HEK293 (cell line): ENCODE results near the gene NELFE.

Experiments used
- EGR2 ChIP-seq: fragments of 450-650 bp; formaldehyde crosslinking; IDR thresholded peaks from 2 replicates; pipeline ENCODE4 v1.5.1; 2016; ENCODE audit warnings: low read depth, missing biosample characterization, missing genetic modification characterization
- IKZF3 ChIP-seq: fragments of 450-650 bp; IDR thresholded peaks from 2 replicates; pipeline ENCODE4 v1.5.0; 2018; ENCODE audit warnings: missing biosample characterization, mild to moderate bottlenecking, missing genetic modification characterization, moderate library complexity
- MYNN ChIP-seq: fragments of 450-650 bp; formaldehyde crosslinking; IDR thresholded peaks from 2 replicates; pipeline ENCODE4 v1.5.1; 2016; ENCODE audit warnings: missing biosample characterization, missing genetic modification characterization, borderline replicate concordance
- SP7 ChIP-seq: fragments of 450-650 bp; formaldehyde crosslinking; IDR thresholded peaks from 2 replicates; pipeline ENCODE4 v1.5.1; 2016; ENCODE audit warnings: missing biosample characterization, missing genetic modification characterization
- YY2 ChIP-seq: fragments of 450-650 bp; formaldehyde crosslinking; IDR thresholded peaks from 2 replicates; pipeline ENCODE4 v1.5.1; 2016; ENCODE audit warnings: missing biosample characterization, missing genetic modification characterization
- ZNF112 ChIP-seq: fragments of 450-650 bp; formaldehyde crosslinking; IDR thresholded peaks from 2 replicates; pipeline ENCODE4 v1.5.0; 2017; ENCODE audit warnings: missing biosample characterization, missing genetic modification characterization
- ZNF157 ChIP-seq: fragments of 450-650 bp; formaldehyde crosslinking; IDR thresholded peaks from 2 replicates; pipeline ENCODE4 v1.5.1; 2016; ENCODE audit warnings: missing biosample characterization, missing genetic modification characterization
- ZNF175 ChIP-seq: fragments of 450-650 bp; formaldehyde crosslinking; IDR thresholded peaks from 2 replicates; pipeline ENCODE4 v1.5.1; 2016; ENCODE audit warnings: missing biosample characterization, missing genetic modification characterization
- ZNF184 ChIP-seq: fragments of 450-650 bp; IDR thresholded peaks from 2 replicates; pipeline ENCODE4 v1.5.1; 2018; ENCODE audit warnings: missing biosample characterization, mild to moderate bottlenecking, missing genetic modification characterization
- ZNF19 ChIP-seq: fragments of 450-650 bp; formaldehyde crosslinking; IDR thresholded peaks from 2 replicates; pipeline ENCODE4; 2016; ENCODE audit warnings: missing biosample characterization, missing genetic modification characterization, low read depth
- ZNF214 ChIP-seq: fragments of 450-650 bp; formaldehyde crosslinking; IDR thresholded peaks from 2 replicates; pipeline ENCODE4 v1.5.1; 2017; ENCODE audit warnings: missing biosample characterization, mild to moderate bottlenecking, missing genetic modification characterization, borderline replicate concordance
- ZNF24 ChIP-seq: fragments of 450-650 bp; formaldehyde crosslinking; IDR thresholded peaks from 2 replicates; pipeline ENCODE4 v1.5.1; 2016; ENCODE audit warnings: missing biosample characterization, missing genetic modification characterization
- ZNF248 ChIP-seq: fragments of 450-650 bp; formaldehyde crosslinking; IDR thresholded peaks from 2 replicates; pipeline ENCODE4 v1.5.1; 2017; ENCODE audit warnings: missing biosample characterization, missing genetic modification characterization
- ZNF302 ChIP-seq: fragments of 450-650 bp; formaldehyde crosslinking; IDR thresholded peaks from 2 replicates; pipeline ENCODE4 v1.5.1; 2016; ENCODE audit warnings: missing biosample characterization, missing genetic modification characterization, low read depth
- ZNF423 ChIP-seq: fragments of 450-650 bp; formaldehyde crosslinking; IDR thresholded peaks from 2 replicates; pipeline ENCODE4 v1.5.1; 2016; ENCODE audit warnings: missing biosample characterization, missing genetic modification characterization
- ZNF426 ChIP-seq: fragments of 450-650 bp; formaldehyde crosslinking; IDR thresholded peaks from 2 replicates; pipeline ENCODE4 v1.5.1; 2017; ENCODE audit warnings: missing biosample characterization, missing genetic modification characterization, mild to moderate bottlenecking, inconsistent platforms, moderate library complexity
- ZNF561 ChIP-seq: fragments of 450-650 bp; IDR thresholded peaks from 2 replicates; pipeline ENCODE4 v1.5.1; 2018; ENCODE audit warnings: missing biosample characterization, missing genetic modification characterization, borderline replicate concordance
- ZNF629 ChIP-seq: fragments of 450-650 bp; formaldehyde crosslinking; IDR thresholded peaks from 2 replicates; pipeline ENCODE4 v1.5.1; 2017; ENCODE audit warnings: missing biosample characterization, missing genetic modification characterization
- ZNF660 ChIP-seq: fragments of 450-650 bp; IDR thresholded peaks from 2 replicates; pipeline ENCODE4 v1.5.1; 2018; ENCODE audit warnings: missing biosample characterization, mild to moderate bottlenecking, missing genetic modification characterization
- ZNF837 ChIP-seq: fragments of 450-650 bp; formaldehyde crosslinking; IDR thresholded peaks from 2 replicates; pipeline ENCODE4 v1.5.1; 2016; ENCODE audit warnings: missing biosample characterization, missing genetic modification characterization
- ZSCAN23 ChIP-seq: fragments of 450-650 bp; formaldehyde crosslinking; IDR thresholded peaks from 2 replicates; pipeline ENCODE4 v1.5.1; 2016; ENCODE audit warnings: missing biosample characterization, missing genetic modification characterization
- TF ChIP-seq, protein P1 (sequence below): fragments of 450-650 bp; formaldehyde crosslinking; IDR thresholded peaks from 2 replicates; pipeline ENCODE4 v1.5.1; 2016; ENCODE audit warnings: missing biosample characterization, missing genetic modification characterization
- TF ChIP-seq, protein P2 (sequence below): fragments of 450-650 bp; formaldehyde crosslinking; IDR thresholded peaks from 2 replicates; pipeline ENCODE4 v1.5.1; 2016; ENCODE audit warnings: missing biosample characterization, missing genetic modification characterization
- TF ChIP-seq, protein P3 (sequence below): fragments of 450-650 bp; formaldehyde crosslinking; IDR thresholded peaks from 2 replicates; pipeline ENCODE4 v1.5.1; 2017; ENCODE audit warnings: missing biosample characterization, missing genetic modification characterization
- TF ChIP-seq, protein P4 (sequence below): fragments of 450-650 bp; formaldehyde crosslinking; IDR thresholded peaks from 2 replicates; pipeline ENCODE4 v1.5.1; 2016; ENCODE audit warnings: missing biosample characterization, missing genetic modification characterization, borderline replicate concordance
- TF ChIP-seq, protein P5 (sequence below): fragments of 450-650 bp; formaldehyde crosslinking; IDR thresholded peaks from 2 replicates; pipeline ENCODE4 v1.5.1; 2016; ENCODE audit warnings: missing biosample characterization, missing genetic modification characterization
- TF ChIP-seq, protein P6 (sequence below): fragments of 450-650 bp; formaldehyde crosslinking; IDR thresholded peaks from 2 replicates; pipeline ENCODE4 v1.5.1; 2017; ENCODE audit warnings: missing biosample characterization, missing genetic modification characterization
- TF ChIP-seq, protein P7 (sequence below): sonication (generic); formaldehyde crosslinking; IDR thresholded peaks from 2 replicates; pipeline ENCODE4 v1.8.1; 2022; ENCODE audit warnings: mild to moderate bottlenecking, moderate library complexity, missing genetic modification reagents

The NELFE gene

DNA sequence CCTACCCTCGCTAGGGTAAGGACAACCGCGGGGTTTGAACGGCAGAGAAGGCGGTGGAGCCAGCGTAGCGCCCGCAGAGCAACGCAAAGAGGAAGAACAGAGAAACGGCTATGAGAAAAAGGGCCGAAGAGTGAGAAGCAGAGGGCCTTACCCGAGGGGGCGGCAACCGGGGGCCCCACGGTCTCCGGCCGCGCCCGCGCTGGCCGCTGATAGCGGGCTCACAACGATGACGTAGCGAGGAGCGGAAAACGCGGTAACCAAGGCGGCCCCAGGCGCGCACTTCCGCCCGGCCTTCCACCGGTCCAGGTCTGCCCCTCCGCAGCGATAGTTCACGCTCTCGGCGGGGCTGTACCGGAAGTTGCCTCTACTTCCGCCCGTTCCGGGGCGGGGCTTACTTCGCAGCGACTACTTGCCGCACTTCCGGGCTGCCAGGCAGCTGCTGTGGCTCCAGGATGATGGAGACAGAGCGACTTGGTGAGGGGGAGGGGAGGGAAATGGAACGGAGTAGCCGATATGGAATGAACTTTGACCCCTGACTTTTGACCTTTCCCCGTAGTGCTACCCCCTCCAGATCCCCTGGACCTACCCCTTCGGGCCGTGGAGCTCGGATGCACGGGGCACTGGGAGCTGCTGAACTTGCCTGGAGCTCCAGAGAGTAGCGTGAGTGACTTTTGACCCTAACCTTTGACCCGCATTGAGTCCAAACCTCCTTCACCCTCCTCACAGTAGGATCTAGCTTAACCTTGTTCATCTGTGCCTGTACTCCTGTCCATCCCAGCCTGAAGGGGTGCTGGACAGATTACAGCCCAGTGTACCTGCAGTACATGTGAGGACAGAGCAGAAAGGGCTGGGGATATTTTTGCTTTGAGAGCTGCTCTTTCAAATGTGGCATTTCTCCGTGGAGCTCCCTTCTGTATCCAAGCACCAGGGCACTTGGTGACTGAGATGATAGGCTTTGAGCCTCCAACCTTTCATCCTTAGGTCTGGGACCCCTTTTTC lies at the start of gene NELFE, which contains the start of gene SKIC2 (continued):
- TF ChIP-seq, protein P1, sequence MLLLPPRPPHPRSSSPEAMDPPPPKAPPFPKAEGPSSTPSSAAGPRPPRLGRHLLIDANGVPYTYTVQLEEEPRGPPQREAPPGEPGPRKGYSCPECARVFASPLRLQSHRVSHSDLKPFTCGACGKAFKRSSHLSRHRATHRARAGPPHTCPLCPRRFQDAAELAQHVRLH (tag by site-specific recombination), result peak; percentile 100
- TF ChIP-seq ZNF629 (tag by site-specific recombination) (peak; percentile 99), ZNF423 (no peak), ZNF660 (tag by site-specific recombination) (peak; percentile 76), ZNF837 (tag by site-specific recombination) (no peak), SP7 (tag by site-specific recombination) (peak; percentile 64), YY2 (tag by site-specific recombination) (peak; percentile 45; the same call in 1 of the 2 replicates), MYNN (no peak), ZNF214 (tag by site-specific recombination) (no peak), ZNF248 (tag by site-specific recombination) (no peak), ZNF19 (tag by site-specific recombination) (no peak), ZNF302 (no peak), ZSCAN23 (tag by site-specific recombination) (no peak), ZNF561 (tag by site-specific recombination) (peak; percentile 94; the same call in 1 of the 2 replicates), IKZF3 (tag by site-specific recombination) (0 out of 2 replicates have a peak, but pooled peaks have one; percentile 57), ZNF24 (no peak; the same call in none of the 2 replicates), ZNF175 (no peak), ZNF426 (tag by site-specific recombination) (no peak), ZNF184 (no peak), EGR2 (tag by site-specific recombination) (peak; percentile 44; the same call in 1 of the 2 replicates), ZNF112 (tag by site-specific recombination) (no peak), ZNF157 (no peak)
- TF ChIP-seq, protein P2, sequence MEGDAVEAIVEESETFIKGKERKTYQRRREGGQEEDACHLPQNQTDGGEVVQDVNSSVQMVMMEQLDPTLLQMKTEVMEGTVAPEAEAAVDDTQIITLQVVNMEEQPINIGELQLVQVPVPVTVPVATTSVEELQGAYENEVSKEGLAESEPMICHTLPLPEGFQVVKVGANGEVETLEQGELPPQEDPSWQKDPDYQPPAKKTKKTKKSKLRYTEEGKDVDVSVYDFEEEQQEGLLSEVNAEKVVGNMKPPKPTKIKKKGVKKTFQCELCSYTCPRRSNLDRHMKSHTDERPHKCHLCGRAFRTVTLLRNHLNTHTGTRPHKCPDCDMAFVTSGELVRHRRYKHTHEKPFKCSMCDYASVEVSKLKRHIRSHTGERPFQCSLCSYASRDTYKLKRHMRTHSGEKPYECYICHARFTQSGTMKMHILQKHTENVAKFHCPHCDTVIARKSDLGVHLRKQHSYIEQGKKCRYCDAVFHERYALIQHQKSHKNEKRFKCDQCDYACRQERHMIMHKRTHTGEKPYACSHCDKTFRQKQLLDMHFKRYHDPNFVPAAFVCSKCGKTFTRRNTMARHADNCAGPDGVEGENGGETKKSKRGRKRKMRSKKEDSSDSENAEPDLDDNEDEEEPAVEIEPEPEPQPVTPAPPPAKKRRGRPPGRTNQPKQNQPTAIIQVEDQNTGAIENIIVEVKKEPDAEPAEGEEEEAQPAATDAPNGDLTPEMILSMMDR (tag by site-specific recombination), result no peak
- TF ChIP-seq, protein P3, sequence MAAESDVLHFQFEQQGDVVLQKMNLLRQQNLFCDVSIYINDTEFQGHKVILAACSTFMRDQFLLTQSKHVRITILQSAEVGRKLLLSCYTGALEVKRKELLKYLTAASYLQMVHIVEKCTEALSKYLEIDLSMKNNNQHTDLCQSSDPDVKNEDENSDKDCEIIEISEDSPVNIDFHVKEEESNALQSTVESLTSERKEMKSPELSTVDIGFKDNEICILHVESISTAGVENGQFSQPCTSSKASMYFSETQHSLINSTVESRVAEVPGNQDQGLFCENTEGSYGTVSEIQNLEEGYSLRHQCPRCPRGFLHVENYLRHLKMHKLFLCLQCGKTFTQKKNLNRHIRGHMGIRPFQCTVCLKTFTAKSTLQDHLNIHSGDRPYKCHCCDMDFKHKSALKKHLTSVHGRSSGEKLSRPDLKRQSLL (tag by site-specific recombination), result peak; percentile 100
- TF ChIP-seq, protein P4, sequence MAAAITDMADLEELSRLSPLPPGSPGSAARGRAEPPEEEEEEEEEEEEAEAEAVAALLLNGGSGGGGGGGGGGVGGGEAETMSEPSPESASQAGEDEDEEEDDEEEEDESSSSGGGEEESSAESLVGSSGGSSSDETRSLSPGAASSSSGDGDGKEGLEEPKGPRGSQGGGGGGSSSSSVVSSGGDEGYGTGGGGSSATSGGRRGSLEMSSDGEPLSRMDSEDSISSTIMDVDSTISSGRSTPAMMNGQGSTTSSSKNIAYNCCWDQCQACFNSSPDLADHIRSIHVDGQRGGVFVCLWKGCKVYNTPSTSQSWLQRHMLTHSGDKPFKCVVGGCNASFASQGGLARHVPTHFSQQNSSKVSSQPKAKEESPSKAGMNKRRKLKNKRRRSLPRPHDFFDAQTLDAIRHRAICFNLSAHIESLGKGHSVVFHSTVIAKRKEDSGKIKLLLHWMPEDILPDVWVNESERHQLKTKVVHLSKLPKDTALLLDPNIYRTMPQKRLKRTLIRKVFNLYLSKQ (tag by site-specific recombination), result no peak
- TF ChIP-seq, protein P5, sequence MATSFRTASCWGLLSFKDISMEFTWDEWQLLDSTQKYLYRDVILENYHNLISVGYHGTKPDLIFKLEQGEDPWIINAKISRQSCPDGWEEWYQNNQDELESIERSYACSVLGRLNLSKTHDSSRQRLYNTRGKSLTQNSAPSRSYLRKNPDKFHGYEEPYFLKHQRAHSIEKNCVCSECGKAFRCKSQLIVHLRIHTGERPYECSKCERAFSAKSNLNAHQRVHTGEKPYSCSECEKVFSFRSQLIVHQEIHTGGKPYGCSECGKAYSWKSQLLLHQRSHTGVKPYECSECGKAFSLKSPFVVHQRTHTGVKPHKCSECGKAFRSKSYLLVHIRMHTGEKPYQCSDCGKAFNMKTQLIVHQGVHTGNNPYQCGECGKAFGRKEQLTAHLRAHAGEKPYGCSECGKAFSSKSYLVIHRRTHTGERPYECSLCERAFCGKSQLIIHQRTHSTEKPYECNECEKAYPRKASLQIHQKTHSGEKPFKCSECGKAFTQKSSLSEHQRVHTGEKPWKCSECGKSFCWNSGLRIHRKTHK (tag by site-specific recombination), result no peak
- TF ChIP-seq, protein P6, sequence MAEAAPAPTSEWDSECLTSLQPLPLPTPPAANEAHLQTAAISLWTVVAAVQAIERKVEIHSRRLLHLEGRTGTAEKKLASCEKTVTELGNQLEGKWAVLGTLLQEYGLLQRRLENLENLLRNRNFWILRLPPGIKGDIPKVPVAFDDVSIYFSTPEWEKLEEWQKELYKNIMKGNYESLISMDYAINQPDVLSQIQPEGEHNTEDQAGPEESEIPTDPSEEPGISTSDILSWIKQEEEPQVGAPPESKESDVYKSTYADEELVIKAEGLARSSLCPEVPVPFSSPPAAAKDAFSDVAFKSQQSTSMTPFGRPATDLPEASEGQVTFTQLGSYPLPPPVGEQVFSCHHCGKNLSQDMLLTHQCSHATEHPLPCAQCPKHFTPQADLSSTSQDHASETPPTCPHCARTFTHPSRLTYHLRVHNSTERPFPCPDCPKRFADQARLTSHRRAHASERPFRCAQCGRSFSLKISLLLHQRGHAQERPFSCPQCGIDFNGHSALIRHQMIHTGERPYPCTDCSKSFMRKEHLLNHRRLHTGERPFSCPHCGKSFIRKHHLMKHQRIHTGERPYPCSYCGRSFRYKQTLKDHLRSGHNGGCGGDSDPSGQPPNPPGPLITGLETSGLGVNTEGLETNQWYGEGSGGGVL (tag by site-specific recombination), result peak; percentile 60; the same call in 1 of the 2 replicates
- TF ChIP-seq, protein P7, sequence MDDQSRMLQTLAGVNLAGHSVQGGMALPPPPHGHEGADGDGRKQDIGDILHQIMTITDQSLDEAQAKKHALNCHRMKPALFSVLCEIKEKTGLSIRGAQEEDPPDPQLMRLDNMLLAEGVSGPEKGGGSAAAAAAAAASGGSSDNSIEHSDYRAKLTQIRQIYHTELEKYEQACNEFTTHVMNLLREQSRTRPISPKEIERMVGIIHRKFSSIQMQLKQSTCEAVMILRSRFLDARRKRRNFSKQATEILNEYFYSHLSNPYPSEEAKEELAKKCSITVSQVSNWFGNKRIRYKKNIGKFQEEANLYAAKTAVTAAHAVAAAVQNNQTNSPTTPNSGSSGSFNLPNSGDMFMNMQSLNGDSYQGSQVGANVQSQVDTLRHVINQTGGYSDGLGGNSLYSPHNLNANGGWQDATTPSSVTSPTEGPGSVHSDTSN, result peak; percentile 52; the same call in 1 of the 2 replicates
